OCI-LY7 (cell line): Measurements from ENCODE around the gene SCG3.

ENCODE experiments used
- EZH2phosphoT487 ChIP-seq: fragments of 200-600 bp; sonication (generic); IDR thresholded peaks from 2 replicates; pipeline ENCODE4 v1.6.1; 2018; ENCODE audit warnings: low read depth, borderline replicate concordance, mild to moderate bottlenecking, mixed run types, antibody characterized with exemption, low read length, moderate library complexity, mixed read lengths
- TF ChIP-seq, protein P1 (sequence below): fragments of 200-600 bp; sonication (generic); conservative IDR thresholded peaks from 2 replicates; pipeline ENCODE4 v1.5.1; 2014; ENCODE audit warnings: mild to moderate bottlenecking, antibody characterized with exemption, low read length, moderate library complexity, mixed read lengths

- no peak; the same call in 1 of the 2 replicates for TF ChIP-seq EZH2phosphoT487
- TF ChIP-seq, protein P1, sequence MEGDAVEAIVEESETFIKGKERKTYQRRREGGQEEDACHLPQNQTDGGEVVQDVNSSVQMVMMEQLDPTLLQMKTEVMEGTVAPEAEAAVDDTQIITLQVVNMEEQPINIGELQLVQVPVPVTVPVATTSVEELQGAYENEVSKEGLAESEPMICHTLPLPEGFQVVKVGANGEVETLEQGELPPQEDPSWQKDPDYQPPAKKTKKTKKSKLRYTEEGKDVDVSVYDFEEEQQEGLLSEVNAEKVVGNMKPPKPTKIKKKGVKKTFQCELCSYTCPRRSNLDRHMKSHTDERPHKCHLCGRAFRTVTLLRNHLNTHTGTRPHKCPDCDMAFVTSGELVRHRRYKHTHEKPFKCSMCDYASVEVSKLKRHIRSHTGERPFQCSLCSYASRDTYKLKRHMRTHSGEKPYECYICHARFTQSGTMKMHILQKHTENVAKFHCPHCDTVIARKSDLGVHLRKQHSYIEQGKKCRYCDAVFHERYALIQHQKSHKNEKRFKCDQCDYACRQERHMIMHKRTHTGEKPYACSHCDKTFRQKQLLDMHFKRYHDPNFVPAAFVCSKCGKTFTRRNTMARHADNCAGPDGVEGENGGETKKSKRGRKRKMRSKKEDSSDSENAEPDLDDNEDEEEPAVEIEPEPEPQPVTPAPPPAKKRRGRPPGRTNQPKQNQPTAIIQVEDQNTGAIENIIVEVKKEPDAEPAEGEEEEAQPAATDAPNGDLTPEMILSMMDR: no peak
These were observed 54.8 kb downstream of the SCG3 start for GRCh38 chr15:51736069-51736468.
